AG04449 (cell line): ENCODE measurements around the gene CAT.
A peak's percentile ranks its signal among the peaks of the same experiment; 100 is the strongest.

ENCODE experiments used
- CTCF ChIA-PET: fragments of 350-600 bp; formaldehyde crosslinking; extraction: SDS; loops from one replicate; lab custom pipeline; 2021; ENCODE audit warnings: antibody characterized with exemption; lab: Yijun Ruan, JAX
- POLR2A ChIA-PET: fragments of 400-600, 350-600 bp; formaldehyde crosslinking; extraction: SDS; loops from one replicate; lab custom pipeline; 2020; ENCODE audit warnings: antibody characterized with exemption, inconsistent platforms; lab: Yijun Ruan, JAX
- DNase-seq: peaks from one replicate; pipeline ENCODE4 v3.0.0-alpha.2; 2010; ENCODE audit warnings: low read depth, low spot score
- H3K4me3 ChIP-seq: 2 replicates; pipeline ENCODE4 v1.5.1; 2011; ENCODE audit warnings: low read depth, mild to moderate bottlenecking, control low read depth, low read length
- TF ChIP-seq, protein P1 (sequence below): IDR thresholded peaks from one replicate; pipeline ENCODE4 v1.5.1; 2011; ENCODE audit warnings: mild to moderate bottlenecking, moderate library complexity, low read length, control low read depth, inconsistent platforms; ENCODE audit not compliant: insufficient read depth; ENCODE audit errors: missing control alignments

Gene CAT

DNA sequence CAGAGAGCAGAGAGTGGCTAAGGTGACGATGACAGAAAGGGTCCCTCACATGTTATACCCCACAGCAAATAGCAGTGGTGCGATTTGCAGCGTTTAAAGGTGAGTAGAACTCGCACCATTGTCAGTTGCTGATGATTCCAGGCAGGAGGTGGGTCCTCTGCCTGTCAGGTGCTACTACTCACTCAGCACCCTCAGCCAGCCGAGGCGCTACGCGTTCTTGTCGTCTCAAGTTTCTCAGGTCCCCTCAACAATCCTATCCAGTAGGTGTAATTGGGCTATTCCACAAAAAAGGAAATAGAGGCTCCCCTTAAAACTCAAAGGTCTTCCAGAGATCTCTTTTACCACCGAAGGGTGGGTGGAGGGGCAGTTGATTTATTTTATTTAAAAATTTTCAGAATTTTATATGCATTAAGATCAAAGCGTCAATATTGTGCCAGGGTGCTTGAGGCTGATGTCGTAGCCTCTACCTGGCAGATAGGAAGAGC is 56.5 kb downstream of the CAT start:
- POLR2A ChIA-PET, result no interaction called here
- CTCF ChIA-PET, result interaction anchor here (1.0 to 2.0 kb wide), 5 partner anchors 8 to 498 kb away, joined by 3 to 9 read pairs (median 4); no protein-coding TSS in a partner anchor
- TF ChIP-seq, protein P1, sequence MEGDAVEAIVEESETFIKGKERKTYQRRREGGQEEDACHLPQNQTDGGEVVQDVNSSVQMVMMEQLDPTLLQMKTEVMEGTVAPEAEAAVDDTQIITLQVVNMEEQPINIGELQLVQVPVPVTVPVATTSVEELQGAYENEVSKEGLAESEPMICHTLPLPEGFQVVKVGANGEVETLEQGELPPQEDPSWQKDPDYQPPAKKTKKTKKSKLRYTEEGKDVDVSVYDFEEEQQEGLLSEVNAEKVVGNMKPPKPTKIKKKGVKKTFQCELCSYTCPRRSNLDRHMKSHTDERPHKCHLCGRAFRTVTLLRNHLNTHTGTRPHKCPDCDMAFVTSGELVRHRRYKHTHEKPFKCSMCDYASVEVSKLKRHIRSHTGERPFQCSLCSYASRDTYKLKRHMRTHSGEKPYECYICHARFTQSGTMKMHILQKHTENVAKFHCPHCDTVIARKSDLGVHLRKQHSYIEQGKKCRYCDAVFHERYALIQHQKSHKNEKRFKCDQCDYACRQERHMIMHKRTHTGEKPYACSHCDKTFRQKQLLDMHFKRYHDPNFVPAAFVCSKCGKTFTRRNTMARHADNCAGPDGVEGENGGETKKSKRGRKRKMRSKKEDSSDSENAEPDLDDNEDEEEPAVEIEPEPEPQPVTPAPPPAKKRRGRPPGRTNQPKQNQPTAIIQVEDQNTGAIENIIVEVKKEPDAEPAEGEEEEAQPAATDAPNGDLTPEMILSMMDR, result no peak
- no peak for DNase-seq
- no peak overlapping the region for H3K4me3 ChIP-seq

- POLR2A ChIA-PET, result no interaction called here
- CTCF ChIA-PET, result interaction anchor here (1.0 to 1.6 kb wide), 4 partner anchors 9 to 133 kb away, joined by 3 to 5 read pairs (median 3); no protein-coding TSS in a partner anchor
Measured at GRCh38 chr11:34495724-34496377, 57.1 kb downstream of the CAT start.

GRCh38 chr11:34499719-34500500 is 61.2 kb downstream of the CAT start:
- H3K4me3 ChIP-seq, result no peak overlapping the region
- DNase-seq, result no peak
- ChIA-PET POLR2A (no interaction called here), CTCF (interaction anchor here (1.0 to 5.9 kb wide), 8 partner anchors 8 to 133 kb away, joined by 3 to 31 read pairs (median 3); partner anchors contain the start of gene ELF5)
- TF ChIP-seq, protein P1, result no peak

More at GRCh38 chr11:34495724-34496377, 57.1 kb downstream of the CAT start:
- H3K4me3 ChIP-seq, result no peak overlapping the region
- DNase-seq, result no peak
- TF ChIP-seq, protein P1, result no peak

DNA sequence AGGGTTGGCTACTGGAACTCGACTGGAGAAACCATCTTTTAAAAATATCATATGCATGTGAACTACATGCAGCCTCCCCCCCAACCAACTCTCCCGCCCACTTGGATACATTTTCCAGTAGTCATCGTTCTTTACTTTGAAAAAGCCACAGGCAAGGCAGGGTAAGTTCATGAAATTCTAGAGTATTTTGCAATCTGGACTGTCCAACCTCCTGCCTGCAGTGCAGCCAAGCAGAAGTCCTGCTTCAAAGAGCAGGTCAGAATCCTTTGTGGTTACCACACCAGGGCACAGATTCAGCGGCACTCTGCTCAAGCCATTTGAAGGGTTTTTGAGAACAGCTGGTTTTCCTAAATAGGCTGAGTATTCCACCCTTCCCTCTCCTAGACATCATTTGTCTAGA is 62.8 kb downstream of the CAT start:
- ChIA-PET CTCF (interaction anchor here (4.1 to 5.9 kb wide), 2 partner anchors 9 to 11 kb away, joined by 31 to 33 read pairs; partner anchors contain the start of gene ELF5), POLR2A (no interaction called here)
- TF ChIP-seq, protein P1, result no peak
- DNase-seq, result peak; percentile 49
- H3K4me3 ChIP-seq, result no peak overlapping the region

- DNase-seq, result no peak
- TF ChIP-seq, protein P1, result no peak
- ChIA-PET CTCF (interaction anchor here (0.7 to 5.9 kb wide), 3 partner anchors 8 to 10 kb away, joined by 3 to 33 read pairs (median 31); partner anchors contain the start of gene ELF5), POLR2A (no interaction called here)
- no peak overlapping the region for H3K4me3 ChIP-seq
Measured at GRCh38 chr11:34501949-34502348, 63.2 kb downstream of the CAT start.
